Measurements from ENCODE around the gene CASK. TPM values are rescaled to one million over a fixed set of nuclear protein-coding genes. Genes with fewer than 3 reads are reported as not detected.

The CASK gene
- polyA plus RNA-seq, 1 donor from 2014 or later: 58.3 TPM

GRCh38 chrX:41588271-41588670, 335.1 kb downstream of the CASK start:
- H3K36me3 ChIP-seq (ENCODE audit: insufficient read depth, low read length): no peaks in the 10 kb centered on the region

GRCh38 chrX:41580423-41581064, 342.8 kb downstream of the CASK start:
- Histone ChIP-seq H3K4me3 (ENCODE audit: low read length) (no peak overlapping the region), H4K20me1 (ENCODE audit: insufficient read depth) (no peaks in the 10 kb centered on the region)
- TF ChIP-seq MXI1 (conservative IDR thresholded peaks at IDR 0.05; ENCODE audit: poor library complexity, severe bottlenecking) (no peak), REST (IDR thresholded peaks at IDR 0.05; ENCODE audit: borderline replicate concordance) (no peak), EP300 (conservative IDR thresholded peaks at IDR 0.05; ENCODE audit: poor library complexity, severe bottlenecking) (no peak), CTCF (IDR thresholded peaks at IDR 0.05; ENCODE audit: poor library complexity, severe bottlenecking) (no peak), TAF1 (IDR thresholded peaks at IDR 0.05; ENCODE audit: low read depth) (no peak)

More at GRCh38 chrX:41588271-41588670, 335.1 kb downstream of the CASK start:
- no peaks in the 10 kb centered on the region for H3K79me2 ChIP-seq (replicated peaks; ENCODE audit: insufficient read depth, low read length)
- H3F3A ChIP-seq (ENCODE audit: insufficient read depth, low read length, poor library complexity, severe bottlenecking): no peaks in the 10 kb centered on the region
- no peak overlapping the region for H3K27ac ChIP-seq (ENCODE audit: low read length)
- H3K9ac ChIP-seq (ENCODE audit: low read length): no peak overlapping the region
- H3K9me3 ChIP-seq (ENCODE audit: low read length): no peaks in the 10 kb centered on the region
- no peak overlapping the region for H2AFZ ChIP-seq (ENCODE audit: low read depth, low read length)
- no peaks in the 10 kb centered on the region for H3K9me2 ChIP-seq (ENCODE audit: insufficient read depth, low read length)
- H3K27me3 ChIP-seq (ENCODE audit: insufficient read depth, low read depth, low read length): no peaks in the 10 kb centered on the region
- TF ChIP-seq REST (IDR thresholded peaks at IDR 0.05; ENCODE audit: borderline replicate concordance) (no peak), CTCF (IDR thresholded peaks at IDR 0.05; ENCODE audit: poor library complexity, severe bottlenecking) (no peak), SMC3 (conservative IDR thresholded peaks at IDR 0.05; ENCODE audit: poor library complexity) (no peak), RAD21 (conservative IDR thresholded peaks at IDR 0.05) (no peak), EZH2 (IDR thresholded peaks at IDR 0.05; ENCODE audit: borderline replicate concordance, insufficient read depth, low read length, poor library complexity, severe bottlenecking) (no peak), MXI1 (conservative IDR thresholded peaks at IDR 0.05; ENCODE audit: poor library complexity, severe bottlenecking) (no peak), EP300 (conservative IDR thresholded peaks at IDR 0.05; ENCODE audit: poor library complexity, severe bottlenecking) (no peak), POLR2AphosphoS5 (IDR thresholded peaks at IDR 0.05) (no peak), TAF1 (IDR thresholded peaks at IDR 0.05; ENCODE audit: low read depth) (no peak)
- no peaks in the 10 kb centered on the region for H4K20me1 ChIP-seq (ENCODE audit: insufficient read depth)
- no peak overlapping the region for H3K4me2 ChIP-seq (ENCODE audit: low read length)
- no peak overlapping the region for H3K4me3 ChIP-seq (ENCODE audit: low read length)

More at GRCh38 chrX:41580423-41581064, 342.8 kb downstream of the CASK start:
- H3F3A ChIP-seq (ENCODE audit: insufficient read depth, low read length, poor library complexity, severe bottlenecking): no peaks in the 10 kb centered on the region
- no peak overlapping the region for H3K4me2 ChIP-seq (ENCODE audit: low read length)
- H3K9ac ChIP-seq (ENCODE audit: low read length): no peak overlapping the region
- H3K27me3 ChIP-seq (ENCODE audit: insufficient read depth, low read depth, low read length): no peaks in the 10 kb centered on the region
- H3K9me3 ChIP-seq (ENCODE audit: low read length): no peaks in the 10 kb centered on the region
- H2AFZ ChIP-seq (ENCODE audit: low read depth, low read length): no peak overlapping the region
- no peak overlapping the region for H3K27ac ChIP-seq (ENCODE audit: low read length)
- no peaks in the 10 kb centered on the region for H3K9me2 ChIP-seq (ENCODE audit: insufficient read depth, low read length)
- no peaks in the 10 kb centered on the region for H3K79me2 ChIP-seq (replicated peaks; ENCODE audit: insufficient read depth, low read length)
- no peaks in the 10 kb centered on the region for H3K36me3 ChIP-seq (ENCODE audit: insufficient read depth, low read length)
